PC-9 (cell line): ENCODE results near the gene COPB1. TPM values are rescaled to one million over a fixed set of nuclear protein-coding genes. Genes with fewer than 3 reads are reported as not detected.

ENCODE experiments used
- BruUV-seq: library from RNA; stranded (reverse); fragments of 400-500 nt; replicated peaks from 2 replicates; lab custom pipeline; 2021; lab: Mats Ljungman, UMichigan
- CTCF ChIA-PET: fragments of 300-600 bp; sonication (Branson Sonifier 250); formaldehyde crosslinking; loops from one replicate; lab custom pipeline; 2022; ENCODE audit warnings: antibody characterized with exemption; lab: Charles Lee
- POLR2A ChIA-PET: fragments of 300-600 bp; sonication (Branson Sonifier 250); formaldehyde crosslinking; loops from one replicate; lab custom pipeline; 2022; ENCODE audit warnings: antibody characterized with exemption; ENCODE audit not compliant: unreplicated experiment; lab: Charles Lee
- DNase-seq, 2 experiments: peaks; one replicate each; pipeline versions ENCODE4 v3.0.0 to v3.0.0-alpha.2; 2015 to 2022; ENCODE audit warnings: mixed read lengths in 1 of 2
- H2AFZ ChIP-seq: fragments of 200-600 bp; sonication (generic); 2 replicates; pipeline ENCODE4 v1.8.1; 2017; ENCODE audit warnings: antibody characterized with exemption
- H3F3A ChIP-seq: fragments of 200-600 bp; sonication (generic); 2 replicates; pipeline ENCODE4 v1.8.1; 2017; ENCODE audit warnings: antibody characterized with exemption, mild to moderate bottlenecking, low read depth; ENCODE audit not compliant: insufficient read depth
- H3K27ac ChIP-seq: fragments of 200-600 bp; sonication (generic); 2 replicates; pipeline ENCODE4 v1.6.1; 2016; ENCODE audit warnings: mixed run types
- H3K27me3 ChIP-seq: fragments of 200-600 bp; sonication (generic); 2 replicates; pipeline ENCODE4 v1.6.1; 2016; ENCODE audit warnings: low read depth, mixed run types; ENCODE audit not compliant: insufficient read depth
- H3K36me3 ChIP-seq: fragments of 200-600 bp; sonication (generic); 2 replicates; pipeline ENCODE4 v1.6.1; 2016; ENCODE audit warnings: low read depth, mixed run types
- H3K4me1 ChIP-seq: fragments of 200-600 bp; sonication (generic); replicated peaks from 2 replicates; pipeline ENCODE4 v1.6.1; 2016; ENCODE audit warnings: mixed run types; ENCODE audit not compliant: insufficient read depth
- H3K4me2 ChIP-seq: fragments of 200-600 bp; sonication (generic); 2 replicates; pipeline ENCODE4 v1.6.1; 2017; ENCODE audit warnings: mixed run types
- H3K4me3 ChIP-seq: fragments of 200-600 bp; sonication (generic); 2 replicates; pipeline ENCODE4 v1.6.1; 2016; ENCODE audit warnings: mixed run types
- H3K79me2 ChIP-seq: fragments of 200-600 bp; sonication (generic); 2 replicates; pipeline ENCODE4 v1.6.1; 2017; ENCODE audit warnings: low read depth, mixed run types
- H3K9me2 ChIP-seq: fragments of 200-600 bp; sonication (generic); 2 replicates; pipeline ENCODE4 v1.8.1; 2017; ENCODE audit warnings: mild to moderate bottlenecking; ENCODE audit not compliant: insufficient read depth
- H3K9me3 ChIP-seq: fragments of 200-600 bp; sonication (generic); 2 replicates; pipeline ENCODE4 v1.8.1; 2016; ENCODE audit warnings: low read depth; ENCODE audit not compliant: insufficient read depth
- H4K20me1 ChIP-seq: fragments of 200-600 bp; sonication (generic); 2 replicates; pipeline ENCODE4 v1.8.1; 2017; ENCODE audit not compliant: insufficient read depth
- CTCF ChIP-seq: fragments of 200-600 bp; sonication (generic); conservative IDR thresholded peaks from 2 replicates; pipeline ENCODE4 v1.6.1; 2017; ENCODE audit warnings: mixed run types, antibody characterized with exemption, mild to moderate bottlenecking, moderate library complexity
- EZH2 ChIP-seq: fragments of 200-600 bp; sonication (generic); IDR thresholded peaks from 2 replicates; pipeline ENCODE4 v1.8.0; 2017; ENCODE audit warnings: antibody characterized with exemption, low read depth
- intact Hi-C: fragments of 100-400 bp; cut with micrococcal nuclease; formaldehyde crosslinking; loops from one replicate; pipeline ENCODE4 v1.10.0; 2022; ENCODE audit not compliant: unreplicated experiment
- total RNA-seq: library from RNA; stranded (reverse); gene quantifications from 2 replicates; pipeline ENCODE4 v1.2.3, GENCODE V29; 2021

Gene COPB1
- total RNA-seq, 1 experiment from 2014 or later = 82.8 TPM

GRCh38 chr11:14408612-14409011, 91.0 kb downstream of the COPB1 start:
- no TSS peak for BruUV-seq
- H3K27me3 ChIP-seq = no peaks in the 10 kb centered on the region
- no peaks in the 10 kb centered on the region for H3K79me2 ChIP-seq
- ChIA-PET CTCF (no interaction called here), POLR2A (interaction anchor here (0.8 kb wide), 1 partner anchor 14 kb away, joined by 9 read pairs; no protein-coding TSS in a partner anchor)
- peaks cover 45% of the 10 kb centered on the region for H3K4me1 ChIP-seq
- no peak overlapping the region for H3K4me2 ChIP-seq
- H2AFZ ChIP-seq = no peak overlapping the region
- TF ChIP-seq EZH2 (no peak), CTCF (no peak)
- no peak for DNase-seq
- H3K36me3 ChIP-seq = no peaks in the 10 kb centered on the region
- H4K20me1 ChIP-seq = no peaks in the 10 kb centered on the region
- no peaks in the 10 kb centered on the region for H3K9me3 ChIP-seq
- H3K27ac ChIP-seq = no peak overlapping the region
- H3K9me2 ChIP-seq = no peaks in the 10 kb centered on the region
- intact Hi-C loops = no loop called here
- H3K4me3 ChIP-seq = no peak overlapping the region
- H3F3A ChIP-seq = peaks cover 18% of the 10 kb centered on the region; the same call in 1 of the 2 replicates

Other genes starting within 250 kb of the COPB1 start
- 30.7 and 42.2 TPM in 2 replicates for gene RRAS2, start 140.6 kb downstream of the COPB1 start, total RNA-seq
- gene PSMA1, start 20.6 kb upstream of the COPB1 start, total RNA-seq = 92.2 and 143 TPM in 2 replicates
- gene PDE3B, start 144.0 kb upstream of the COPB1 start, total RNA-seq = not detected in 2 replicates